Activated CD4-positive, alpha-beta T cell treated with anti-CD3 and anti-CD28 coated beads for 24 hours (primary cell): ENCODE measurements around the gene ACTBL2.

ENCODE experiments used
- DNase-seq, 2 donors: peaks; one replicate each; pipeline ENCODE4 v3.0.0-alpha.2; 2020; ENCODE audit warnings: low read depth in 2 of 2

Gene ACTBL2

DNA sequence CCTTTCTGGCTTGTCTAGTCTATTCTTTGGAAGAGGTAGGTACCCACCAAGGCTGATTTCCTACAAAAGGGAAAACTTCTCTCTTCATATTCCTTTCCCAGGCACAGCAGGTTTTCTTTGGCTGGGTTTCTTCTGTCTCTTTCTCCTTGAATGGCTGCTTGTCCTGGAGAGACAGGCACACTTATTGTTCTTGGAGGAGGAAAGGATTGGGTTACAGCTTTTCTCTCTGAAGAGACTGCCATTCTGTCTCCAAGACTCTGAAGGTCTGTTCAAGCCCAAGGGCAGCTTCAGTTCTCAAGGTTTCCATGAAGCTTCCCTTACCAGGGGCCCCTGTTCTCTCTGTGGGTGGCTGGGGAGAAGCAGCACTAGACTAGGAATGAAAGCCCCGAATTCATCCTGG lies 33.9 kb downstream of the ACTBL2 start:
- DNase-seq, result no peak

DNA sequence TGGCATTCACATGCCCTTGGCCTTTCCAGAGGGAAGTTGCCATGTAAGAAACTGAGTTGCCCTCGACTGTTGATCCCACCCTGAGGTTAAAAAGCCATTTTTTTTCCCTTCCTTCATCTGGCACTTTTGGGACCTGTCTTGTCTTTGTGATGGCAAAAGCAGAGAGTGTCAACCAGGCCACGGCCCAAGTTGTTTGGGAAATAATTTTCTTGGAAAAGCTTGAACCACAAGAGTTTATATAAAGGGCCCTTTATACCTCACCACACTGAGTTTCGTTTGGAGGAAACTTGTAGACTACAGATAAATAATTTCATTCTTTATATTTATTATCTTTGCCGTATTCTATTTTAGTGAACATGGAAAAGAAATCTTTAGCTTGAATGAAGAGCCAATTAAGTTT lies 34.3 kb downstream of the ACTBL2 start:
- DNase-seq, result no peak

DNA sequence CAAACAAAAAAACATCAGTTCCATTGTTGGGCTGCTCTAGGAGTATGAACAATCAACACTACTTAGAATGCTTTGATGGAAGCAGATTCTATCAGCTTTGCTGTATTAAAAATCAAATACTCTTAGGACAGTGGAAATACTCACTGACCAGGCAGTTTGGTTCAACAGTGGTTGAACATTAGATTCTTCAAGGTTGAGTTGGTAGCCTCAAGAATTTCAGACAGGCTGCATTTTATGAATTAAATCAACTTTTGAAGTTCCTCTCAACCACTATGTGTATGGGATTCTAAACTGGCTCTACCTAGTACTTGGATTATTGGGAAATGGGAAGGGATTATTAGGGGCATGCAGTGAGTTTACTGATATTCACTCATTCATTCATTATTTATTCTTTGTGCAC lies 35.0 kb downstream of the ACTBL2 start:
- DNase-seq, result no peak

- no peak for DNase-seq
Observed at GRCh38 chr5:57446966-57447365, 35.6 kb downstream of the ACTBL2 start.

GRCh38 chr5:57445705-57446037 lies 36.9 kb downstream of the ACTBL2 start:
- DNase-seq, result no peak

- DNase-seq, result no peak
Observed at GRCh38 chr5:57445006-57445704, 37.5 kb downstream of the ACTBL2 start.

DNA sequence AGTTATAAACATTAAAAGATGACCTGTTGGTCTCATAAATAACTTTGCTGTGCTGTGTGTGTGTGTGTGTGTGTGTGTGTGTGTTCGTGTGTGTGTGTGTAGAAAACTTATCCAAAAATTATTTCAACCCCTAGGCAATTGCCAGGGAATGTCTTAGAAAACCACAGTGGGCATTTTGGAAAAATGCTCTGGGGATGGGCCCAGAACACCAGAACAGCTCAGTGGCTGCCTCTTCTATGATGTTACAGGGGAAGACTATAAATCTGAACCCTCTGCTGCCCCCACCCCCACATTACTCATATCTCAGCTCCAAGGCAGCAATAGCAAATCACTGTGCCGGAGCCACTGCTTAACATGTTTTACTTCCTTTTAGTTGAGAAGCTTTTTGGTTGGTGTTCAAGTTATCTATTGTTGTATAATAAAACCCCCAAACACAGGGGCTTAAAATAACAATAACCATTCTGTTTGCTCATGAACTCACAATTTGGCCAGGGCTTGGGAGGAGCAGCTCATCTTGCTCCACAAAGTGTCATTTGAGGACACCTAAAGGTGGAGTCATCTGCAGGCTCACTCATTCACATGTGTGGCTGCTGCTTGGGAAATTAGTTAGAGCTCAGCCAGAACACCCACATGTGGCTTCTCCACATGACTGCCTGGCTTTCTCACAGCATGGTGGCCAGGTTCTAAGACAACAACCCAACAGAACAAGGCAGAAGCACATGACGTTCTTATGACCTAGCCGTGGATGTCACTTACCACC lies 40.4 kb downstream of the ACTBL2 start:
- DNase-seq, result no peak

- no peak for DNase-seq
Observed at GRCh38 chr5:57441557-57441956, 41.1 kb downstream of the ACTBL2 start.

DNA sequence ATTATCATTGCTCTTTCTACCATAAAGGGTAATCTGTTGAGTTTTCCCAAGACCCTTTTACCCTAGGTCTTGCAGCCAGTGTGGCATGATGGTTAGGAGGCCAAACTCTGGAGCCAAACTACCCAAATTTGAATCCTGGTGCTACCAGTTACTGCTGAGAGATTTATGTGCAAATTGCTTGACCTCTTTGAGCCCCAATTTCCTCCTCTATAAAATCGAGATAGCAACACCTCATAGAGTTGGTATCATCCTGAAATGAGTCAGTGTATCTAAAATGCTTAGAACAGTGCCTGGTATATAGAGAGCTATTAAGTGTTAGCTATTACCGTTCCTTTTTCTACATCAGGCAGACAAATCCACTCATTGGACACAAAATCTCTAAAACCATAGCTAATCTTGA lies 43.0 kb downstream of the ACTBL2 start:
- DNase-seq, result no peak

DNA sequence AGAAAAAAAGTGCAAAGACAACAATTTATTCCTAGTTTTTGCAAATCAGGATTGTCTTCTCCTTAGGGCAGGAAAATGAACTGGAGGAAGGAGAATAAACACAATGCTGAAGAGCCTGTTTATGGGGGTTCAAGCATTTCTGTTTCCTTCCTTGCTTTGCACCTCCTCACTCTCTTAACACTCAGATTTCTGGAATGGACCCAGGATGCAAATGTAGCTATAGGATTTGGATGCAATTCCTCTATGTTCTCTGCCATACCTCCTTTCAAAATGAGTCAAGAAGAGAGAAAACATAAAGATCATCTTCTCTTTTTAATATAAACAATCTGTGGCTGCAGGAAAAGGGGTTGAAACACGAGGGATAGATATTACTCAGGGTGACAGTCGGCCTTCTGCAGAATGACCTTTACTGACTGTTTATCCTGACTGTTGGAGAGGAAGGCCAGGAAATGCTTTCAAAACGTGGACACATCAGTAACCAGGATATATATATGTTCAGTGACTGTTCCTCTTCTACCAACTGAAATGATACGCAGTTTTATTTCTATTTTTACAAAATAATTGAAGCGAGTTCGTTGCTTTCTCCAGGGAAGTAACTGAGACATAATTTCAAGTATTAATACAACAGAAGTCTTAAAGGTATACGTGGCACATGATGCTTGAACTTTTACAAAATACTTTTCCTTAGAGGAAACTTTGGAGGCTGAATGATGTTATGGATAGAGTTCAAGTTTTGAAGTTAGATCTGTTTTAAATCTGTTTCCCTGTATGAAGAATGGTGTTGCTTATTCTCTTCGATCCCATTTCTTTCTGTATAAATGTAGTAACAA lies 44.4 kb downstream of the ACTBL2 start:
- no peak for DNase-seq

DNA sequence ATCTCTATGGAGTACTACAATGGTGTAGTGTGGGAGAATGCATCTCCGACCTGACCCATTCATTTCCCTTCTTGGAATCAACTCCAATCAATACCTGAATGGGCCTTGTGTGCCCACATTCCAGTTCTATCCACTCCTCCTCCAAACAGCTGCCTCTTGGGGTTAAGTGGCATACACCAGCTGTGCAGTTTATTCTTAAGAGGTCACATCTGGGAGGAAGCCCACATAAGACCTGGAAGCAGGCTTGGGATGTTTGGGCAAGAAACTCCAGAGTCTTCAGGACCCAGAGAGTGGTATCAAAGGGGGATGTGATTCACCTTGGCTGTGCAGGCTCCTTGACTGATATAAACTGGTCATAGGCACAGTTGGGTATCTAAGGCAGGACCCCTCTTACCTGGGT lies 46.0 kb downstream of the ACTBL2 start:
- no peak for DNase-seq

- no peak for DNase-seq
Observed at GRCh38 chr5:57435701-57436134, 46.9 kb downstream of the ACTBL2 start.

GRCh38 chr5:57434683-57435082 lies 47.9 kb downstream of the ACTBL2 start:
- DNase-seq, result no peak

GRCh38 chr5:57434227-57434640 lies 48.4 kb downstream of the ACTBL2 start:
- no peak for DNase-seq

DNA sequence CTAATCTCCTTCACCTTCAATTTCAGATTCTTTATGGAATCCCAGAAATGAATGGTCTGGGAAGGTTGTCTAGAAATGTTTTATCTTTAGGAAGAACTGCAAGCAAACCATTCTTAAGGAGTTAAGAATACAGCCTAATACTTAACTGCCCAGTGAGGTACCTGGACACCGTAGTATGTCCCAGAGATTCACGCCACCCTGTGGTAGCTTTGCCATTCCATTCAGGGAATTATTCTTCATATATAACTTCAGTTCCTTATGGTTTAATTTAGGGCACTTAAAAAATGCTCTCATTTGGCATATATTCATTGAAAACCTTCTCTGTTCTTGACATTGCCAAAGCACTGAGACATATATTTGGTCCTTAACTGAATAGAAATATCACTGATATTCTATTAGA lies 49.7 kb downstream of the ACTBL2 start:
- DNase-seq, result no peak

DNA sequence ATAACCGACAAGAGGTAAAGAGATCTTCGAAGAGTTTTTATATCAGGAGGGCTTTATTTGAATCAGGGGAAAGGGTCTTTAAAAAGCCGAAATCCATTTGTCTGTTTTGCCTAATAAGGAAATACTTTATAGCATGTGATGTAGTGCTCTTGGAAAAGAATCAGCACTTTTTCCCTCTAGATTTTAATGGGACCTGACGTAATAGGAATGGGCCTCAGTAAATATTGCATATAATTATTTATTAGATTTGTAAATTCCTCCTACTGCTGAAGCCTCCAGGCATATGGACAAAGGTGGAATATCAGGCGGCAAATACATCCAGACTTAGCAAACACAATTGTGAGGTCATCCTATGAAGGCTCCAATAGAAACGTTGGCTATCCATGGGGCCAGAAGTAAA lies 50.9 kb downstream of the ACTBL2 start:
- no peak for DNase-seq
